ENCODE measurements around the gene LRRC32. TPM values are rescaled to one million over a fixed set of nuclear protein-coding genes. Genes with fewer than 3 reads are reported as not detected.

The LRRC32 gene
- total and polyA plus RNA-seq, 4 experiments from 2014 or later, result 0.38 to 0.56 (median 0.53) TPM; not detected in 1

- DNase-seq, result peak in 1 of 5 donors; percentile 6
- intact Hi-C loops (cut with micrococcal nuclease), result no loop called here
- Mint-ChIP-seq H3K27me3 (no peaks in the 10 kb centered on the region), H3K36me3 (no peaks in the 10 kb centered on the region), H3K27ac (peak overlapping the region in 1 of 7 donors; percentile 3), H3K9me3 (peaks cover 0 to 11% (median 7%) of the 10 kb centered on the region in 8 donors), H3K4me1 (peaks cover 9 to 36% (median 14%) of the 10 kb centered on the region in 4 donors), H3K4me3 (no peak overlapping the region)
- Histone ChIP-seq H3K4me1 (ENCODE audit: insufficient read depth, low read length) (peaks cover 8% of the 10 kb centered on the region), H3K36me3 (ENCODE audit: insufficient read depth, low read length) (no peaks in the 10 kb centered on the region), H3K9me3 (ENCODE audit: control insufficient read depth in 1 of 2, low read length in 2 of 2) (no peaks in the 10 kb centered on the region), H3K27ac (ENCODE audit: low read depth, low read length) (no peak overlapping the region), H3K27me3 (ENCODE audit: insufficient read depth, low read length) (no peaks in the 10 kb centered on the region), H3K4me3 (ENCODE audit: low read length in 2 of 2) (no peak overlapping the region)
- ChIA-PET CTCF (ENCODE audit: partially characterized antibody) (no interaction called here), POLR2A (ENCODE audit: partially characterized antibody) (no interaction called here)
Measured at GRCh38 chr11:76626921-76627401, 43.6 kb downstream of the LRRC32 start.

GRCh38 chr11:76626266-76626665, 44.3 kb downstream of the LRRC32 start:
- ChIA-PET CTCF (ENCODE audit: partially characterized antibody) (no interaction called here), POLR2A (ENCODE audit: partially characterized antibody) (no interaction called here)
- Histone ChIP-seq H3K4me1 (ENCODE audit: insufficient read depth, low read length) (peaks cover 8% of the 10 kb centered on the region), H3K9me3 (ENCODE audit: control insufficient read depth in 1 of 2, low read length in 2 of 2) (no peaks in the 10 kb centered on the region), H3K27me3 (ENCODE audit: insufficient read depth, low read length) (no peaks in the 10 kb centered on the region), H3K36me3 (ENCODE audit: insufficient read depth, low read length) (no peaks in the 10 kb centered on the region), H3K27ac (ENCODE audit: low read depth, low read length) (no peak overlapping the region), H3K4me3 (ENCODE audit: low read length in 2 of 2) (no peak overlapping the region)
- peaks cover 0 to 11% (median 7%) of the 10 kb centered on the region in 8 donors for H3K9me3 Mint-ChIP-seq
- H3K4me3 Mint-ChIP-seq, result no peak overlapping the region
- peaks cover 9 to 36% (median 14%) of the 10 kb centered on the region in 4 donors for H3K4me1 Mint-ChIP-seq
- H3K27me3 Mint-ChIP-seq, result no peaks in the 10 kb centered on the region
- peak overlapping the region in 1 of 7 donors; percentile 25 for H3K27ac Mint-ChIP-seq
- intact Hi-C loops (cut with micrococcal nuclease), result no loop called here
- no peak for DNase-seq
- no peaks in the 10 kb centered on the region for H3K36me3 Mint-ChIP-seq

DNA sequence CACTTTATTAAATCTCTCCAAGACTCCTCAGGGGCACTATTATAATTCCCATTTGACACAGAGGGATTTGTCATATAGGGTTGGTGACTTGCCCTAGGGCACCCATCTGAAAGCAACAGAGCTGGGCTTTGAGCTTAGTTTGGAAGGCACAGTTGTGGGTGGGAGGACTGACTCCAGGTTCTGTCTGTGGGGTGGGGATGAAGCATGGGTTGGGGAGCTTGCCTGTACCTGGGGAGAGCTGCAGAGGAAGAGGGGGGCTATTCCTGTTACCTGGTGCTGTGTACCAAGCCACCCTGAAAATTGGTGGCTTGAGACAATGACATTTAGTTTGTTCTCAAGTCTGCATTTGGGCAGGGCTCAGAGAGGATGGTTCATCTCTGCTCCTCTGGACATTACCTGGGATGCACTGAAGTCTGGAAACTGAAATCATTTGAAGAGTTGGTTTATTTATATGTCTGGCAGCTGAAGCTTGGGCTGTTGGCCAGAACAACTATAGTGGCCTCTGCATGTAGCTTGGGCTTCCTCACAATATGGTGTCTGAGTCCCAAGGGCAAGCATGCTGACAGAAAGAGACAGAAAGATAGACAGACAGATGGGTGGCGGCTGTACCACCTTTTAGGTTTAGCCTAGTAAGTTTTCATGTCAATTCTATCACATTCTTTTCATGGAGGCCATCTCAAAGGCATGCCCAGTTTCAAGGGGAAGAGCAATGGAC, 44.9 kb downstream of the LRRC32 start:
- CTCF ChIA-PET (ENCODE audit: partially characterized antibody), result no interaction called here
- H3K27ac Mint-ChIP-seq, result no peak overlapping the region

GRCh38 chr11:76624500-76625379, 45.8 kb downstream of the LRRC32 start:
- Mint-ChIP-seq H3K27ac (no peak overlapping the region), H3K36me3 (no peaks in the 10 kb centered on the region), H3K4me3 (no peak overlapping the region), H3K27me3 (no peaks in the 10 kb centered on the region), H3K4me1 (peaks cover 6 to 26% (median 8%) of the 10 kb centered on the region in 4 donors), H3K9me3 (peaks cover 0 to 11% (median 7%) of the 10 kb centered on the region in 8 donors)
- no peaks in the 10 kb centered on the region for H3K9me3 ChIP-seq (ENCODE audit: control insufficient read depth in 1 of 2, low read length in 2 of 2)
- intact Hi-C loops (cut with micrococcal nuclease), result no loop called here
- DNase-seq, result no peak
- POLR2A ChIA-PET (ENCODE audit: partially characterized antibody), result no interaction called here
- no peaks in the 10 kb centered on the region for H3K36me3 ChIP-seq (ENCODE audit: insufficient read depth, low read length)
- H3K4me3 ChIP-seq (ENCODE audit: low read length in 2 of 2), result no peak overlapping the region
- no peak overlapping the region for H3K27ac ChIP-seq (ENCODE audit: low read depth, low read length)
- CTCF ChIA-PET (ENCODE audit: partially characterized antibody), result no interaction called here
- peaks cover 8% of the 10 kb centered on the region for H3K4me1 ChIP-seq (ENCODE audit: insufficient read depth, low read length)
- H3K27me3 ChIP-seq (ENCODE audit: insufficient read depth, low read length), result no peaks in the 10 kb centered on the region

More for the DNA sequence above, 44.9 kb downstream of the LRRC32 start:
- Mint-ChIP-seq H3K4me1 (peaks cover 9 to 35% (median 14%) of the 10 kb centered on the region in 4 donors), H3K36me3 (no peaks in the 10 kb centered on the region), H3K27me3 (no peaks in the 10 kb centered on the region), H3K9me3 (peaks cover 0 to 11% (median 7%) of the 10 kb centered on the region in 8 donors), H3K4me3 (no peak overlapping the region)
- DNase-seq, result no peak
- Histone ChIP-seq H3K9me3 (ENCODE audit: control insufficient read depth in 1 of 2, low read length in 2 of 2) (no peaks in the 10 kb centered on the region), H3K4me1 (ENCODE audit: insufficient read depth, low read length) (peaks cover 8% of the 10 kb centered on the region), H3K27me3 (ENCODE audit: insufficient read depth, low read length) (no peaks in the 10 kb centered on the region), H3K4me3 (ENCODE audit: low read length in 2 of 2) (no peak overlapping the region), H3K36me3 (ENCODE audit: insufficient read depth, low read length) (no peaks in the 10 kb centered on the region), H3K27ac (ENCODE audit: low read depth, low read length) (no peak overlapping the region)
- intact Hi-C loops (cut with micrococcal nuclease), result no loop called here
- POLR2A ChIA-PET (ENCODE audit: partially characterized antibody), result no interaction called here

GRCh38 chr11:76623884-76624419, 46.6 kb downstream of the LRRC32 start:
- Histone ChIP-seq H3K36me3 (ENCODE audit: insufficient read depth, low read length) (no peaks in the 10 kb centered on the region), H3K4me1 (ENCODE audit: insufficient read depth, low read length) (peaks cover 8% of the 10 kb centered on the region), H3K27ac (ENCODE audit: low read depth, low read length) (no peak overlapping the region), H3K27me3 (ENCODE audit: insufficient read depth, low read length) (no peaks in the 10 kb centered on the region), H3K4me3 (ENCODE audit: low read length in 2 of 2) (no peak overlapping the region), H3K9me3 (ENCODE audit: control insufficient read depth in 1 of 2, low read length in 2 of 2) (no peaks in the 10 kb centered on the region)
- intact Hi-C loops (cut with micrococcal nuclease), result no loop called here
- Mint-ChIP-seq H3K4me1 (peaks cover 6 to 19% (median 8%) of the 10 kb centered on the region in 4 donors), H3K27me3 (no peaks in the 10 kb centered on the region), H3K27ac (no peak overlapping the region), H3K4me3 (no peak overlapping the region), H3K36me3 (no peaks in the 10 kb centered on the region), H3K9me3 (peaks cover 0 to 11% (median 7%) of the 10 kb centered on the region in 8 donors)
- CTCF ChIA-PET (ENCODE audit: partially characterized antibody), result no interaction called here
- DNase-seq, result no peak
- POLR2A ChIA-PET (ENCODE audit: partially characterized antibody), result no interaction called here

DNA sequence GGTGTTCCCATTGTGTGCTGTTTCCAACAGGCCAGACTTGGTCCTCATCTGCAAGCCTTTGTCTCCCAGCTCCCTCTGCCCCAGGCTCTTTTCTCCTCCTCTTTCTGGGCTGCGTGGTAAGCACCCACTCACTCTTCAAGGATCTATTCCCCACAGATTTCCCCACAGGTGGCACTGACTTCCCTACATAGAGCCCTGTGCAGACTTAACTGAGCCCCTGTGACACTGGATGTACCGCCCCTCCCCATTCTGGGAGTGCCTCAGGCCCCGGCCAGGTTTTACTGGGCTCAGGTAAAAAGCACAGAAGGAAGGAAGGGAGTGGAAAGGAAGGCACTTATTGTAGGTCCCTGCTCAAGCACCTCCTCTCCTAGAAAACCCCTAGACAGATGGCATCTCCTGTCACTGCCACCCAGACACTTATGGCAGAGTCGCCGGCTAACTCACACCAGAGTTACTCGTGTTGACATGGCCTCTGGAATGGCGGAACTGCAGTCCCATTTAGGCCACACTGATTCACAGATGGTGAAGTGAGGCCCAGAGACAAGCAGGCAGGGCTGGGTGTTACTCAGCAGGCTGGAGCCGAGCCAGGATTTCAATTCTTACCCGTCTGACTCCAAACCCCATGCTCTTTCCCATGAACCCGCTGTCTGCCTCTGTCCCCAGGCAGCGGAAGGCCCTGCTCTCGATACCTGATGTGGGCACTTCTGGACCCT, 47.2 kb downstream of the LRRC32 start:
- POLR2A ChIA-PET (ENCODE audit: partially characterized antibody), result no interaction called here
- peaks cover 0 to 1% of the 10 kb centered on the region in 2 donors for H3K27me3 Mint-ChIP-seq

More for the DNA sequence above, 47.2 kb downstream of the LRRC32 start:
- no peaks in the 10 kb centered on the region for H3K9me3 ChIP-seq (ENCODE audit: control insufficient read depth in 1 of 2, low read length in 2 of 2)
- H3K27me3 ChIP-seq (ENCODE audit: insufficient read depth, low read length), result no peaks in the 10 kb centered on the region
- H3K4me1 Mint-ChIP-seq, result peaks cover 6 to 18% (median 8%) of the 10 kb centered on the region in 4 donors
- intact Hi-C loops (cut with micrococcal nuclease), result no loop called here
- CTCF ChIA-PET (ENCODE audit: partially characterized antibody), result no interaction called here
- H3K36me3 Mint-ChIP-seq, result no peaks in the 10 kb centered on the region
- H3K4me1 ChIP-seq (ENCODE audit: insufficient read depth, low read length), result peaks cover 8% of the 10 kb centered on the region
- no peaks in the 10 kb centered on the region for H3K36me3 ChIP-seq (ENCODE audit: insufficient read depth, low read length)
- H3K27ac Mint-ChIP-seq, result no peak overlapping the region
- H3K9me3 Mint-ChIP-seq, result peaks cover 0 to 18% (median 11%) of the 10 kb centered on the region in 8 donors
- H3K4me3 Mint-ChIP-seq, result no peak overlapping the region
- H3K4me3 ChIP-seq (ENCODE audit: low read length in 2 of 2), result no peak overlapping the region
- DNase-seq, result no peak
- no peak overlapping the region for H3K27ac ChIP-seq (ENCODE audit: low read depth, low read length)

Measured in CD4-positive, alpha-beta memory T cell (primary cell).